ENCODE results near the gene PNPLA2. TPM values are rescaled to one million over a fixed set of nuclear protein-coding genes. Genes with fewer than 3 reads are reported as not detected.

Gene PNPLA2
- total RNA-seq, 1 donor from 2014 or later = 2.6 TPM

GRCh38 chr11:832529-833113 is 13.9 kb downstream of the PNPLA2 start, which contains the start of gene CD151:
CD151 (plus strand) TSS chr11:832952; CDS start chr11:836070, 3,118 bp downstream.
- peak; percentile 87 for DNase-seq (ENCODE audit: low spot score)
- Histone ChIP-seq H3K36me3 (no peaks in the 10 kb centered on the region), H3K79me2 (ENCODE audit: low read depth) (no peaks in the 10 kb centered on the region), H3K27ac (no peak within 1 kb of the TSS), H3K4me3 (peak within 1 kb of the TSS; percentile 87), H4K20me1 (ENCODE audit: low read depth) (peaks cover 70% of the 10 kb centered on the region), H3K27me3 (peaks cover 49% of the 10 kb centered on the region), H3K9ac (peak within 1 kb of the TSS; percentile 56), H3K4me1 (peaks cover 46% of the 10 kb centered on the region), H3K4me2 (peak within 1 kb of the TSS; percentile 80), H3F3A (ENCODE audit: low read depth) (peaks cover 46% of the 10 kb centered on the region), H3K9me3 (ENCODE audit: low read depth) (no peaks in the 10 kb centered on the region), H2AFZ (replicated peaks) (peak within 1 kb of the TSS; percentile 30)
- TF ChIP-seq EZH2phosphoT487 (IDR thresholded peaks at IDR 0.05) = no peak
- TF ChIP-seq EZH2 (IDR thresholded peaks at IDR 0.05) = no peak
- no peak for TF ChIP-seq CTCF (IDR thresholded peaks at IDR 0.05)
- Mint-ChIP-seq H3K27ac (peak within 1 kb of the TSS; percentile 33), H3K36me3 (no peaks in the 10 kb centered on the region), H3K4me1 (peaks cover 38% of the 10 kb centered on the region), H3K9me3 (no peaks in the 10 kb centered on the region), H3K27me3 (ENCODE audit: insufficient read depth, low read depth) (peaks cover 32% of the 10 kb centered on the region), H3K4me3 (peak within 1 kb of the TSS; percentile 85)

GRCh38 chr11:833114-833791 is 14.5 kb downstream of the PNPLA2 start:
- Histone ChIP-seq H3F3A (ENCODE audit: low read depth) (peaks cover 45% of the 10 kb centered on the region), H3K4me2 (peak overlapping the region; percentile 80), H3K79me2 (ENCODE audit: low read depth) (no peaks in the 10 kb centered on the region), H3K9me3 (ENCODE audit: low read depth) (no peaks in the 10 kb centered on the region), H4K20me1 (ENCODE audit: low read depth) (peaks cover 70% of the 10 kb centered on the region), H3K27ac (no peak overlapping the region), H2AFZ (replicated peaks) (no peak overlapping the region), H3K4me1 (peaks cover 40% of the 10 kb centered on the region), H3K9ac (peak overlapping the region; percentile 56), H3K27me3 (peaks cover 42% of the 10 kb centered on the region), H3K36me3 (no peaks in the 10 kb centered on the region), H3K4me3 (peak overlapping the region; percentile 87)
- peaks cover 27% of the 10 kb centered on the region for H3K27me3 Mint-ChIP-seq (ENCODE audit: insufficient read depth, low read depth)
- H3K4me1 Mint-ChIP-seq = peaks cover 31% of the 10 kb centered on the region
- no peak for TF ChIP-seq EZH2 (IDR thresholded peaks at IDR 0.05)
- TF ChIP-seq CTCF (IDR thresholded peaks at IDR 0.05) = no peak
- TF ChIP-seq EZH2phosphoT487 (IDR thresholded peaks at IDR 0.05) = no peak
- H3K9me3 Mint-ChIP-seq = no peaks in the 10 kb centered on the region
- H3K4me3 Mint-ChIP-seq = peak overlapping the region; percentile 85
- peak; percentile 67 for DNase-seq (ENCODE audit: low spot score)
- no peak overlapping the region for H3K27ac Mint-ChIP-seq
- no peaks in the 10 kb centered on the region for H3K36me3 Mint-ChIP-seq

DNA sequence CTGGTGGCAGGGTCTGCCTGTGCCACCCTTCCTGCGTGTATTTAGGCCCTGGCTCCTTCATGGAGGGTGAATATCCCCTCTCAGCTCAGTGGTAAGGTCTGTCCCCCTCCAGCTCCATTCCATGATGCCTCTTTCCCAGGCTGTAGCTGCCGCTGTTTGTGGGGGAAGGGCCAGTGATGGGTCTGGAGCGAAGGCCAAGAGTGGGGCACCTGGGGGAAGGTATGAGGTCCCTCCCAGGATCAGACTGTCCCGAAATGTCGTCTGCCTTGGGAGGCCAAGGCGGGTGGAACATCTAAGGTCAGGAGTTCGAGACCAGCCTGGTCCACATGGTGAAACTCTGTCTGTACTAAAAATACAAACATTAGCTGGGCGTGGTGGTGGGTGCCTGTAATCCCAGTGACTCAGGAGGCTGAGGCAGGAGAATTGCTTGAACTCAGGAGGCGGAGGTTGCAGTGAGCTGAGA is 15.2 kb downstream of the PNPLA2 start:
- Histone ChIP-seq H3K4me3 (peak overlapping the region; percentile 87), H4K20me1 (ENCODE audit: low read depth) (peaks cover 69% of the 10 kb centered on the region), H3K4me2 (peak overlapping the region; percentile 80), H3K27me3 (peaks cover 36% of the 10 kb centered on the region), H3K27ac (no peak overlapping the region), H3F3A (ENCODE audit: low read depth) (peaks cover 45% of the 10 kb centered on the region), H3K4me1 (peaks cover 34% of the 10 kb centered on the region), H2AFZ (replicated peaks) (no peak overlapping the region), H3K79me2 (ENCODE audit: low read depth) (no peaks in the 10 kb centered on the region), H3K9me3 (ENCODE audit: low read depth) (no peaks in the 10 kb centered on the region), H3K9ac (no peak overlapping the region), H3K36me3 (no peaks in the 10 kb centered on the region)
- H3K4me3 Mint-ChIP-seq = peak overlapping the region; percentile 85
- H3K27ac Mint-ChIP-seq = peak overlapping the region; percentile 63
- H3K27me3 Mint-ChIP-seq (ENCODE audit: insufficient read depth, low read depth) = peaks cover 25% of the 10 kb centered on the region
- peaks cover 2% of the 10 kb centered on the region for H3K36me3 Mint-ChIP-seq
- no peak for DNase-seq (ENCODE audit: low spot score)
- H3K4me1 Mint-ChIP-seq = peaks cover 26% of the 10 kb centered on the region
- H3K9me3 Mint-ChIP-seq = no peaks in the 10 kb centered on the region
- TF ChIP-seq EZH2 (IDR thresholded peaks at IDR 0.05) (no peak), CTCF (IDR thresholded peaks at IDR 0.05) (no peak), EZH2phosphoT487 (IDR thresholded peaks at IDR 0.05) (no peak)
